ENCODE data around the gene MAD2L2.

Gene MAD2L2

DNA sequence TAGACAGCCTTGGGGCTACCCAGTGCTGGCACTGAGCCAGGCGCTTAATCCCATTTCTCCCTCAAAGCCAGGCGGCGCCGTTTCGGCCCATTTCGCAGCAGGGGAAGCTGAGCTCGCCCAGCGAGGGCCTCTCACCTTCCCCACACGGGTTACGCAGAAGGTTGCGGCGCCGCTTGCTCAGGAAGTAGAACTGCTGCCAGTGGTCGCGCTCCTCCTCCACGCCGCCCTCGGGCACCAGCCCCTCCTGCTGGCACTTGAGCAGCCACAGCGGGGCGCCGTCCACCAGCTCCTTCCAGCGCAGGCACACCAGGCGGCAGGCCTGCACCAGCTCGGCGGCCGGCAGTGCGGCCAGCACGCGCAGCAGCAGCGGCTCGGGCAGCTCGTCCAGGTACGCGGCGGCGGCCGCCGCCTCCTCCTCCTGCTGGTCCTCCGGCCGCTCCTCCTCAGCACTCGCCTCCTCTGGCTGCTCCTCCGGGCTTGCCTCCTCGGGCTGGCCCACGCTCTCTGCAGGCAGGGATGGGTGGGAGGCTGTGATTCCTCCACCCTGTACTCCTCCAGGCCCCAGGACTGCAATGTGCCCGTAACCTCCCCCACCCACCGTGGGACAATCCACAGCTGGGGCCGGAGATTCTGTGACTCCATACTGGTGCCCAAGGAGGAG, 30.5 kb downstream of the MAD2L2 start:
- DNase-seq (ENCODE audit: low read depth): peak; percentile 85
- TF ChIP-seq, protein P1, sequence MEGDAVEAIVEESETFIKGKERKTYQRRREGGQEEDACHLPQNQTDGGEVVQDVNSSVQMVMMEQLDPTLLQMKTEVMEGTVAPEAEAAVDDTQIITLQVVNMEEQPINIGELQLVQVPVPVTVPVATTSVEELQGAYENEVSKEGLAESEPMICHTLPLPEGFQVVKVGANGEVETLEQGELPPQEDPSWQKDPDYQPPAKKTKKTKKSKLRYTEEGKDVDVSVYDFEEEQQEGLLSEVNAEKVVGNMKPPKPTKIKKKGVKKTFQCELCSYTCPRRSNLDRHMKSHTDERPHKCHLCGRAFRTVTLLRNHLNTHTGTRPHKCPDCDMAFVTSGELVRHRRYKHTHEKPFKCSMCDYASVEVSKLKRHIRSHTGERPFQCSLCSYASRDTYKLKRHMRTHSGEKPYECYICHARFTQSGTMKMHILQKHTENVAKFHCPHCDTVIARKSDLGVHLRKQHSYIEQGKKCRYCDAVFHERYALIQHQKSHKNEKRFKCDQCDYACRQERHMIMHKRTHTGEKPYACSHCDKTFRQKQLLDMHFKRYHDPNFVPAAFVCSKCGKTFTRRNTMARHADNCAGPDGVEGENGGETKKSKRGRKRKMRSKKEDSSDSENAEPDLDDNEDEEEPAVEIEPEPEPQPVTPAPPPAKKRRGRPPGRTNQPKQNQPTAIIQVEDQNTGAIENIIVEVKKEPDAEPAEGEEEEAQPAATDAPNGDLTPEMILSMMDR (IDR thresholded peaks at IDR 0.05; ENCODE audit: insufficient read depth, low read depth, low read length, missing control alignments): peak; percentile 74
- no peak overlapping the region for H3K4me3 ChIP-seq (ENCODE audit: low read depth, low read length)

DNA sequence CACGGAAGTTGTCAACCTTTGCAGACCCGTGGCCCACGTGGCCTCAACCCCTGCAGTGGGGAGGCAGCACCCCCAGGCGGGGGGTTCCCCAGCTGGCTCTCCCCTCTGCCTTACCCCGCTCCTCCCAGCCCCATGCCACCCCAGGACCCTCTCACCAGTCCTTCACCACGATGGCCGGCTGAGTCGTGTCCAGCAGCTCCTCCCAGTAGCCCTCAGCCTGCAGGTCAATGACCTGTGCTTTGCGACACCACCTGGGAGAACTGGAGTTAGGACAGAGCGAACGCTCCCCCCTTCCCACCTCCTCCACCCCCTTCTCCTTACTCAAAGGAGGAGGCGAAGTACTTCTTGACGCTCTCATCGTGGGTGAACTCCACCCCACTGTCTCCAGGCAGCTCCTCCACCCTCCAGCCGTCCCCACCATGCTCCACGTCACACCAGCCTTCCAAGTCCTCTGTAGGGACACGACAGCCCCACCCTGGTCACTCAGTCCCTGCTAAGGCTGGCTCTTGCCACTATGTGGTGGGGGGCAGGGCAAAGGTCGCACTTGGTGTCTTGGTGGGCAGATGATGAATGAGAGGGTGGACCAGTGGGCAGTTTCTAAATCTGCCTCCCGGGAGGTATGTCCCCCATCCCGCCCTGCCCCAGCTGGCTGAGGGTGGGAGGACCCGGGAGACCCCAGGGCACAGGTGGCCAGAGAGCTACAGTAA, 31.2 kb downstream of the MAD2L2 start:
- DNase-seq (ENCODE audit: low read depth): no peak
- TF ChIP-seq, protein P1 (IDR thresholded peaks at IDR 0.05; ENCODE audit: insufficient read depth, low read depth, low read length, missing control alignments): no peak
- H3K4me3 ChIP-seq (ENCODE audit: low read depth, low read length): no peak overlapping the region

DNA sequence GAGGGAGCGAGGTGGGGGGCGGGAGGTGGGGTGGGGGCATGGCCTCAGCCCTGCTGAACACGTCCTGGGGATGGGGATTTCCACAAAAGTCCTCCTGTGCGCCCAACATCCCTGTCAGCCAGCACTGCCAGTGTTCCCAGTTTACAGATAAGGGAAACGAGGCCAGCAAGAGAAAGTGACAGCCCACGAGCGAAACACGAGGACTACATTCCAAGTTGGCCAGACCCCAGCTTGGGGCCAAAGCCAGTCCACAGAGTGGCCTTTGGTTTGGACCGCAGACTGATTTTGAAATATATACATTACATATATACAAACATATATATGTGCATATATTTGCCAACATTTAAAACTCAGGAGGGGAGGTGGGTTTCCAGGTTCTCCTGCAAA, 31.7 kb downstream of the MAD2L2 start:
- TF ChIP-seq, protein P1 (IDR thresholded peaks at IDR 0.05; ENCODE audit: insufficient read depth, low read depth, low read length, missing control alignments): no peak
- DNase-seq (ENCODE audit: low read depth): no peak

DNA sequence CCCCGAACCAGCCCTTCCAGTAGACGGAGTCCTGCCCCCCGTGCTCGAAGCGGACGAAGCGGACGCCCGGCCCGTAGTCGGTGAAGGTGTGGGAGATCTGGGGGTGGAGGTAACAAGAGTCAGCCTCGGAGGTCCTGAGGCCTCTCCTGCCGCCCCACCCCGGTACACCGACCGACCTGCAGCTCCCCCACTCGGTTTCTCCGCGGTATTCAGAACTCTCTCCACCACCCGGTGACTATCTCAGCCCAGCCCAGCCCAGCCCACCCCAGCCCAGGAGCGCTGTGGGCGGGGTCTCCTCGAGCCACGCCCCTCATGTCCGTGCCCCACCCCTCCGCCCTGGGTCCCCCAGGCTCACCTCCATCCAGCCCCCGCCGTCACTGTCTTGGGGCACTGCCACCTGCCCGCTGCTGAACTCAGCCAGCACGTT, 32.2 kb downstream of the MAD2L2 start:
- TF ChIP-seq, protein P1 (IDR thresholded peaks at IDR 0.05; ENCODE audit: insufficient read depth, low read depth, low read length, missing control alignments): no peak
- no peak for DNase-seq (ENCODE audit: low read depth)
- H3K4me3 ChIP-seq (ENCODE audit: low read depth, low read length): no peak overlapping the region

More for the DNA sequence above, 31.7 kb downstream of the MAD2L2 start:
- no peak overlapping the region for H3K4me3 ChIP-seq (ENCODE audit: low read depth, low read length)

DNA sequence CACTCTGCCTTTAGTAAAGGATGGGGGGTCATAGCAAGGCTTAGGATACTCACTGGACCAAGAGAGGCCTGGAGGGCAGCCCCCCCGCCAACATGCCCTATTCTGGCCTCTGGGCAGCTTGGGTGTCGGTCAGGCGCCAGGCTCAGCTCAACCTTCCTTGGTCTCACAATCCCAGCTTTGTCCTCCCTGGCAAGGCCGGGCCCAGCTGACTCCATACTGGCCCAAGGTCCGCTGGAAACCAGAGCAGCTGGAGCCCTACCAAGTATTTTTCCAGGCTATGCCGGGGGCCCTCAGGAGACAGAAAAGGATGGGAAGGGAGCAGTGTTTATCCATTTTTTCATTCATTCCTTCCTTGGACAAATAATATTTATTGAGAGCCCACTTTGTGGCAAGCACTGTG, 32.9 kb downstream of the MAD2L2 start:
- H3K4me3 ChIP-seq (ENCODE audit: low read depth, low read length): no peak overlapping the region
- TF ChIP-seq, protein P1 (IDR thresholded peaks at IDR 0.05; ENCODE audit: insufficient read depth, low read depth, low read length, missing control alignments): no peak
- no peak for DNase-seq (ENCODE audit: low read depth)

DNA sequence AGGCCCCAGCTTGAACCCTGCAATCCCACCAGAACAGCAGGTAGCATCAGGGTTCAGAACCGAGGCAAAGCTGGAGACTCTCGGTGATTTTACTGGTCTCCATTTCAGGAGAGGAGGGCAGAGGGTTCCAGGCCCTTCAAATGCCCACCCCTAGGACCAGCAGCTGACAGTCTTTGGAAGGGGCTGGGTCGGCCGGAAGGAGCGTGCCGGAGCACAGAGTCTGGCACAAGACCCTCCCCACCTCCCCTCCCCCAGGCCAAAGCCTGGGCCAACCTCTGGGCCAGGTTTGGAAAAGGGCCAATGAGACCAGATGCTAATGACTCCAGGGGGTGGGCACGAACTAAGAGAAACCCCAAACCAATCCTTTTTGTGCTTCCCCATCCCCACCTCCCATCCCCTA, 33.6 kb downstream of the MAD2L2 start:
- TF ChIP-seq, protein P1 (IDR thresholded peaks at IDR 0.05; ENCODE audit: insufficient read depth, low read depth, low read length, missing control alignments): no peak
- no peak overlapping the region for H3K4me3 ChIP-seq (ENCODE audit: low read depth, low read length)
- no peak for DNase-seq (ENCODE audit: low read depth)

Measured in GM12865 (cell line).